Progenitor cell of endocrine pancreas (in vitro differentiated cells): Measurements from ENCODE around the gene ZDHHC19. TPM values are rescaled to one million over a fixed set of nuclear protein-coding genes. Genes with fewer than 3 reads are reported as not detected.

Source experiments
- DNase-seq: peaks from one replicate; pipeline ENCODE4 v3.0.0; 2021; ENCODE audit warnings: low spot score; ENCODE audit not compliant: unreplicated experiment
- H3K27ac Mint-ChIP-seq: 2 replicates; pipeline ENCODE4 v1.8.0; 2021; ENCODE audit warnings: mild to moderate bottlenecking, moderate library complexity, mixed read lengths
- H3K27me3 Mint-ChIP-seq: 2 replicates; pipeline ENCODE4 v1.8.0; 2021; ENCODE audit warnings: mixed read lengths
- H3K36me3 Mint-ChIP-seq: 2 replicates; pipeline ENCODE4 v1.8.0; 2022; ENCODE audit warnings: mixed read lengths; ENCODE audit not compliant: insufficient read depth
- H3K4me1 Mint-ChIP-seq: 2 replicates; pipeline ENCODE4 v1.8.0; 2021; ENCODE audit warnings: low read depth, mixed read lengths
- H3K4me3 Mint-ChIP-seq: 2 replicates; pipeline ENCODE4 v1.8.0; 2021; ENCODE audit warnings: low read depth, mild to moderate bottlenecking, moderate library complexity, mixed read lengths
- H3K9me3 Mint-ChIP-seq: 2 replicates; pipeline ENCODE4 v1.8.0; 2021; ENCODE audit warnings: low read depth, mixed read lengths
- total RNA-seq: library from RNA; stranded (reverse); gene quantifications from 2 replicates; pipeline ENCODE4 v1.2.1, GENCODE V29; 2021
- TF ChIP-seq, protein P1 (sequence below): fragments of 200-600 bp; sonication (generic); IDR thresholded peaks from one replicate; pipeline ENCODE4 v1.5.0; 2021; ENCODE audit warnings: antibody characterized with exemption, mild to moderate bottlenecking; ENCODE audit not compliant: unreplicated experiment

The ZDHHC19 gene
- total RNA-seq, 1 donor from 2014 or later = not detected

DNA sequence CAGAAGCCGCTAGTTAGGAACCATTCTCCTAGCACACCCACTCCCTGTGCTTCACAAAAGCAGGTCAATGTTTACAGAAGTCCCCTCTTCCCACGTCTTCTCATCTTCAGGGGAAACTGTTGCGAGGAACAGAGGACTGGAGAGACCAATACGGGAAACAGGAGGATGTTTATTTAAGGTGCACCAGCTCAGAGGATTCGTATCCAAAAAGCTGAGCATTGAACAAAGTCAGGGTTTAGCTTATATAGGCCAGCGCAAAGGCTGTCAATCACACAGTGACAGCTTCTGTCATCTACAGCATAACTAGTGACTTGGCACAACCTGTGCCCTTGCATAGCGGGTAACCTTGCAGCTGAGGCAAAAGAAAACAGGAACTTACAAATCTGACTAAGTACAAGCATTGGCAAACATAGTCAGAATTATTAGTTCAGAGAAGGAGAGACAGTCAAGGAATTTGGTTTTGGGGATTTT is 61.3 kb downstream of the ZDHHC19 start:
- DNase-seq = no peak
- TF ChIP-seq, protein P1, sequence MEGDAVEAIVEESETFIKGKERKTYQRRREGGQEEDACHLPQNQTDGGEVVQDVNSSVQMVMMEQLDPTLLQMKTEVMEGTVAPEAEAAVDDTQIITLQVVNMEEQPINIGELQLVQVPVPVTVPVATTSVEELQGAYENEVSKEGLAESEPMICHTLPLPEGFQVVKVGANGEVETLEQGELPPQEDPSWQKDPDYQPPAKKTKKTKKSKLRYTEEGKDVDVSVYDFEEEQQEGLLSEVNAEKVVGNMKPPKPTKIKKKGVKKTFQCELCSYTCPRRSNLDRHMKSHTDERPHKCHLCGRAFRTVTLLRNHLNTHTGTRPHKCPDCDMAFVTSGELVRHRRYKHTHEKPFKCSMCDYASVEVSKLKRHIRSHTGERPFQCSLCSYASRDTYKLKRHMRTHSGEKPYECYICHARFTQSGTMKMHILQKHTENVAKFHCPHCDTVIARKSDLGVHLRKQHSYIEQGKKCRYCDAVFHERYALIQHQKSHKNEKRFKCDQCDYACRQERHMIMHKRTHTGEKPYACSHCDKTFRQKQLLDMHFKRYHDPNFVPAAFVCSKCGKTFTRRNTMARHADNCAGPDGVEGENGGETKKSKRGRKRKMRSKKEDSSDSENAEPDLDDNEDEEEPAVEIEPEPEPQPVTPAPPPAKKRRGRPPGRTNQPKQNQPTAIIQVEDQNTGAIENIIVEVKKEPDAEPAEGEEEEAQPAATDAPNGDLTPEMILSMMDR = no peak
- H3K27ac Mint-ChIP-seq = no peak overlapping the region

DNA sequence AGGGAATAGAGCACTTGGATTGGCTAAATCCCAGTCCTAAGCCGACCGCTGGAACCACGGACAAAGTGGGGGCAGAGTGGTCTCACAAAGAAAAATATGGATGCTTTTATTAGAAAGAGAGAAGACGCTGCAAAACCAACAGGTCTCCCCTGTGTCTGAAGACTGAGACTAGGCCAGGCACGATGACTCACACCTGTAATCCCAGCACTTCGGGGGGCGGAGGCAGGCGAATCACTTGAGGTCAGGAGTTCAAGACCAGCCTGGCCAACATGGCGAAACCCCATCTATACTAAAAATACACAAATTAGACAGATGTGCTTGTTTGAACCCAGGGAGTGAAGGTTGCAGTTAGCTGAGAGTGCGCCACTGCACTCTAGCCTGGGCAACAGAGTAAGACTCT is 61.8 kb downstream of the ZDHHC19 start:
- Mint-ChIP-seq H3K9me3 (peaks cover 11% of the 10 kb centered on the region), H3K4me3 (no peak overlapping the region), H3K36me3 (peaks cover 1% of the 10 kb centered on the region), H3K27me3 (peaks cover 5% of the 10 kb centered on the region), H3K27ac (no peak overlapping the region), H3K4me1 (no peaks in the 10 kb centered on the region)
- DNase-seq = no peak
- TF ChIP-seq, protein P1 = no peak

More for the DNA sequence above, 61.3 kb downstream of the ZDHHC19 start:
- peaks cover 1% of the 10 kb centered on the region for H3K36me3 Mint-ChIP-seq
- no peak overlapping the region for H3K4me3 Mint-ChIP-seq
- peaks cover 11% of the 10 kb centered on the region for H3K9me3 Mint-ChIP-seq
- peaks cover 5% of the 10 kb centered on the region for H3K27me3 Mint-ChIP-seq
- H3K4me1 Mint-ChIP-seq = no peaks in the 10 kb centered on the region

Other genes with a start within 250 kb of the ZDHHC19 start
- 74.0 and 82.7 TPM in 2 replicates for gene TFRC, start 129.3 kb downstream of the ZDHHC19 start, total RNA-seq
- gene SLC51A, start 5.1 kb upstream of the ZDHHC19 start, total RNA-seq = 0.34 and 0.62 TPM in 2 replicates
- gene PCYT1A, start 76.3 kb upstream of the ZDHHC19 start, total RNA-seq = 33.9 and 42.9 TPM in 2 replicates
- gene DYNLT2B, start 106.8 kb upstream of the ZDHHC19 start, total RNA-seq = 34.4 and 40.5 TPM in 2 replicates
- gene TM4SF19, start 127.0 kb upstream of the ZDHHC19 start, total RNA-seq = not detected in 2 replicates
- gene UBXN7, start 221.0 kb upstream of the ZDHHC19 start, total RNA-seq = 90.6 and 102 TPM in 2 replicates